WTC11 (cell line): ENCODE results near the gene SMC2. TPM values are rescaled to one million over a fixed set of nuclear protein-coding genes. Genes with fewer than 3 reads are reported as not detected.

Source experiments
- ATAC-seq: fragments of 200-7000 bp; cut with Tn5 transposase; 2 replicates; pipeline ENCODE4 v1.10.0; 2021; ENCODE audit warnings: mild to moderate bottlenecking, moderate library complexity
- CTCF ChIA-PET: fragments of 300-600 bp; sonication (Branson Sonifier 250); formaldehyde crosslinking; loops from one replicate; lab custom pipeline; 2021; ENCODE audit warnings: antibody characterized with exemption; lab: Charles Lee
- POLR2A ChIA-PET: fragments of 350-600 bp; sonication (Branson Sonifier 250); formaldehyde crosslinking; loops from one replicate; lab custom pipeline; 2021; ENCODE audit warnings: antibody characterized with exemption; lab: Charles Lee
- DNase-seq: peaks from one replicate; pipeline ENCODE4 v3.0.0; 2021; ENCODE audit warnings: low spot score
- H3K27ac Mint-ChIP-seq: 2 replicates; pipeline ENCODE4 v1.8.0; 2021; ENCODE audit warnings: mixed read lengths
- H3K27me3 Mint-ChIP-seq: 2 replicates; pipeline ENCODE4 v1.8.0; 2021; ENCODE audit warnings: low read depth, mild to moderate bottlenecking, moderate library complexity, mixed read lengths
- H3K36me3 Mint-ChIP-seq: 2 replicates; pipeline ENCODE4 v1.8.0; 2021; ENCODE audit warnings: mixed read lengths
- H3K4me1 Mint-ChIP-seq: 2 replicates; pipeline ENCODE4 v1.8.0; 2022; ENCODE audit warnings: mixed read lengths
- H3K4me3 Mint-ChIP-seq: 2 replicates; pipeline ENCODE4 v1.8.0; 2021; ENCODE audit warnings: mild to moderate bottlenecking, moderate library complexity, mixed read lengths
- H3K9me3 Mint-ChIP-seq: 2 replicates; pipeline ENCODE4 v1.8.0; 2021; ENCODE audit warnings: mixed read lengths
- AFF4 ChIP-seq: sonication (generic); formaldehyde crosslinking; IDR thresholded peaks from 2 replicates; pipeline ENCODE4 v1.8.1; 2023; ENCODE audit warnings: mild to moderate bottlenecking, missing genetic modification reagents, borderline replicate concordance
- CREB1 ChIP-seq: sonication (generic); formaldehyde crosslinking; IDR thresholded peaks from 2 replicates; pipeline ENCODE4 v1.8.0; 2023; ENCODE audit warnings: mild to moderate bottlenecking, missing genetic modification reagents
- CTCF ChIP-seq: fragments of 200-600 bp; IDR thresholded peaks from 2 replicates; pipeline ENCODE4 v1.8.0; 2022; ENCODE audit warnings: antibody characterized with exemption
- EMX1 ChIP-seq: fragments of 250-450 bp; sonication (Bioruptor Pico); IDR thresholded peaks from 2 replicates; pipeline ENCODE4 v1.8.0; 2021; ENCODE audit warnings: mild to moderate bottlenecking
- ERG ChIP-seq: fragments of 250-450 bp; sonication (Bioruptor Pico); IDR thresholded peaks from 2 replicates; pipeline ENCODE4 v1.8.0; 2021; ENCODE audit warnings: mild to moderate bottlenecking
- ESRRA ChIP-seq: sonication (generic); formaldehyde crosslinking; IDR thresholded peaks from 2 replicates; pipeline ENCODE4 v1.8.1; 2022; ENCODE audit warnings: mild to moderate bottlenecking, missing genetic modification reagents, borderline replicate concordance
- GTF2I ChIP-seq: fragments of 250-450 bp; sonication (Bioruptor Pico); conservative IDR thresholded peaks from 2 replicates; pipeline ENCODE4 v1.4.0; 2021; ENCODE audit warnings: mild to moderate bottlenecking
- HMGA2 ChIP-seq: fragments of 250-450 bp; sonication (Bioruptor Pico); IDR thresholded peaks from 2 replicates; pipeline ENCODE4 v1.4.0; 2021; ENCODE audit warnings: mild to moderate bottlenecking, moderate library complexity
- IRF1 ChIP-seq: sonication (generic); formaldehyde crosslinking; IDR thresholded peaks from 2 replicates; pipeline ENCODE4 v1.8.0; 2023; ENCODE audit warnings: missing genetic modification reagents
- MAX ChIP-seq: sonication (generic); formaldehyde crosslinking; IDR thresholded peaks from 2 replicates; pipeline ENCODE4 v1.8.0; 2022; ENCODE audit warnings: mild to moderate bottlenecking, missing genetic modification reagents
- OVOL2 ChIP-seq: fragments of 250-450 bp; sonication (Bioruptor Pico); IDR thresholded peaks from 2 replicates; pipeline ENCODE4 v1.9.0; 2021; ENCODE audit warnings: mild to moderate bottlenecking, borderline replicate concordance
- RORB ChIP-seq: fragments of 250-450 bp; sonication (Bioruptor Pico); IDR thresholded peaks from 2 replicates; pipeline ENCODE4 v1.9.0; 2021; ENCODE audit warnings: mild to moderate bottlenecking
- SOX15 ChIP-seq: fragments of 250-450 bp; sonication (Bioruptor Pico); IDR thresholded peaks from 2 replicates; pipeline ENCODE4 v1.9.0; 2021; ENCODE audit warnings: mild to moderate bottlenecking
- SP1 ChIP-seq: sonication (generic); formaldehyde crosslinking; conservative IDR thresholded peaks from 2 replicates; pipeline ENCODE4 v1.8.1; 2022; ENCODE audit warnings: missing genetic modification reagents
- TP53 ChIP-seq: sonication (generic); formaldehyde crosslinking; IDR thresholded peaks from 2 replicates; pipeline ENCODE4 v1.8.1; 2023; ENCODE audit warnings: mild to moderate bottlenecking, missing genetic modification reagents
- ZBTB21 ChIP-seq: sonication (generic); formaldehyde crosslinking; IDR thresholded peaks from 2 replicates; pipeline ENCODE4 v1.8.1; 2023; ENCODE audit warnings: mild to moderate bottlenecking, missing genetic modification reagents, borderline replicate concordance
- ZMAT4 ChIP-seq: fragments of 250-450 bp; sonication (Bioruptor Pico); IDR thresholded peaks from 2 replicates; pipeline ENCODE4 v1.9.0; 2021; ENCODE audit warnings: mild to moderate bottlenecking
- ZNF121 ChIP-seq: sonication (generic); formaldehyde crosslinking; IDR thresholded peaks from 2 replicates; pipeline ENCODE4 v1.8.0; 2023; ENCODE audit warnings: missing genetic modification reagents
- ZNF232 ChIP-seq: sonication (generic); formaldehyde crosslinking; IDR thresholded peaks from 2 replicates; pipeline ENCODE4 v1.8.0; 2022; ENCODE audit warnings: mild to moderate bottlenecking, missing genetic modification reagents
- ZNF281 ChIP-seq: sonication (generic); formaldehyde crosslinking; IDR thresholded peaks from 2 replicates; pipeline ENCODE4 v1.8.0; 2023; ENCODE audit warnings: mild to moderate bottlenecking, missing genetic modification reagents
- ZNF416 ChIP-seq: fragments of 250-450 bp; sonication (Bioruptor Pico); IDR thresholded peaks from 2 replicates; pipeline ENCODE4 v1.9.0; 2021; ENCODE audit warnings: mild to moderate bottlenecking, inconsistent platforms
- total RNA-seq: library from RNA; stranded (reverse); gene quantifications from 3 replicates; pipeline ENCODE4 v1.2.3, GENCODE V29; 2021

The SMC2 gene
- total RNA-seq, 1 experiment from 2014 or later = 31.9 TPM

- TF ChIP-seq AFF4 (no peak), CREB1 (CRISPR knock-in tag) (no peak), ZNF281 (CRISPR knock-in tag) (no peak)
These were observed 10.3 kb downstream of the SMC2 start (continued) for GRCh38 chr9:104104360-104104759.

- Mint-ChIP-seq H3K4me3 (no peak overlapping the region), H3K27ac (no peak overlapping the region), H3K9me3 (no peaks in the 10 kb centered on the region), H3K36me3 (peaks cover 41% of the 10 kb centered on the region), H3K27me3 (no peaks in the 10 kb centered on the region), H3K4me1 (no peaks in the 10 kb centered on the region)
- ATAC-seq (no peak), DNase-seq (no peak)
- ChIA-PET POLR2A (no interaction called here), CTCF (no interaction called here)
- TF ChIP-seq ZBTB21 (CRISPR knock-in tag) (no peak), HMGA2 (CRISPR knock-in tag) (no peak), CTCF (no peak), GTF2I (CRISPR knock-in tag) (no peak), TP53 (CRISPR knock-in tag) (no peak), OVOL2 (no peak), ZMAT4 (CRISPR knock-in tag) (no peak), ESRRA (CRISPR knock-in tag) (no peak), EMX1 (CRISPR knock-in tag) (no peak), ZNF232 (CRISPR knock-in tag) (no peak), IRF1 (CRISPR knock-in tag) (no peak), SOX15 (CRISPR knock-in tag) (no peak)
These were observed 13.7 kb downstream of the SMC2 start for GRCh38 chr9:104107799-104108198.

- H3K36me3 Mint-ChIP-seq = peaks cover 39% of the 10 kb centered on the region
- POLR2A ChIA-PET = no interaction called here
- CTCF ChIA-PET = no interaction called here
- H3K9me3 Mint-ChIP-seq = no peaks in the 10 kb centered on the region
- H3K4me3 Mint-ChIP-seq = no peak overlapping the region
- DNase-seq (no peak), ATAC-seq (no peak)
- H3K27ac Mint-ChIP-seq = no peak overlapping the region
- no peak for TF ChIP-seq MAX (CRISPR knock-in tag)
- no peak for TF ChIP-seq ZNF281 (CRISPR knock-in tag)
- TF ChIP-seq RORB (CRISPR knock-in tag) = no peak
- no peak for TF ChIP-seq ERG (CRISPR knock-in tag)
- TF ChIP-seq ZNF416 = no peak
- TF ChIP-seq SP1 (CRISPR knock-in tag) = no peak
- no peak for TF ChIP-seq ZNF232 (CRISPR knock-in tag)
- no peak for TF ChIP-seq ZNF121 (CRISPR knock-in tag)
- no peaks in the 10 kb centered on the region for H3K27me3 Mint-ChIP-seq
- no peaks in the 10 kb centered on the region for H3K4me1 Mint-ChIP-seq
These were observed 14.2 kb downstream of the SMC2 start for GRCh38 chr9:104108315-104108714.
